T-helper 2 cell treated with Interferon-gamma antibody and Interleukin-4, amounts not matched to agents 5 μg/mL and 100 μg/mL, for 36 hours (primary cell): Measurements from ENCODE around the gene CPZ.

Source experiments
- DNase-seq: peaks from one replicate; pipeline ENCODE4 v3.0.0; 2021; ENCODE audit warnings: low spot score
- H3K27ac Mint-ChIP-seq: one replicate; pipeline ENCODE4 v1.8.0; 2021; ENCODE audit warnings: mild to moderate bottlenecking, mixed read lengths
- H3K27me3 Mint-ChIP-seq: one replicate; pipeline ENCODE4 v1.8.0; 2021; ENCODE audit warnings: low read depth, mixed read lengths
- H3K36me3 Mint-ChIP-seq: one replicate; pipeline ENCODE4 v1.8.0; 2021; ENCODE audit warnings: low read depth, mixed read lengths
- H3K4me1 Mint-ChIP-seq: one replicate; pipeline ENCODE4 v1.8.0; 2021; ENCODE audit warnings: low read depth, mixed read lengths
- H3K4me3 Mint-ChIP-seq: one replicate; pipeline ENCODE4 v1.8.0; 2022; ENCODE audit warnings: mild to moderate bottlenecking, moderate library complexity, mixed read lengths
- H3K9me3 Mint-ChIP-seq: one replicate; pipeline ENCODE4 v1.8.0; 2021; ENCODE audit warnings: mixed read lengths

Gene CPZ

DNA sequence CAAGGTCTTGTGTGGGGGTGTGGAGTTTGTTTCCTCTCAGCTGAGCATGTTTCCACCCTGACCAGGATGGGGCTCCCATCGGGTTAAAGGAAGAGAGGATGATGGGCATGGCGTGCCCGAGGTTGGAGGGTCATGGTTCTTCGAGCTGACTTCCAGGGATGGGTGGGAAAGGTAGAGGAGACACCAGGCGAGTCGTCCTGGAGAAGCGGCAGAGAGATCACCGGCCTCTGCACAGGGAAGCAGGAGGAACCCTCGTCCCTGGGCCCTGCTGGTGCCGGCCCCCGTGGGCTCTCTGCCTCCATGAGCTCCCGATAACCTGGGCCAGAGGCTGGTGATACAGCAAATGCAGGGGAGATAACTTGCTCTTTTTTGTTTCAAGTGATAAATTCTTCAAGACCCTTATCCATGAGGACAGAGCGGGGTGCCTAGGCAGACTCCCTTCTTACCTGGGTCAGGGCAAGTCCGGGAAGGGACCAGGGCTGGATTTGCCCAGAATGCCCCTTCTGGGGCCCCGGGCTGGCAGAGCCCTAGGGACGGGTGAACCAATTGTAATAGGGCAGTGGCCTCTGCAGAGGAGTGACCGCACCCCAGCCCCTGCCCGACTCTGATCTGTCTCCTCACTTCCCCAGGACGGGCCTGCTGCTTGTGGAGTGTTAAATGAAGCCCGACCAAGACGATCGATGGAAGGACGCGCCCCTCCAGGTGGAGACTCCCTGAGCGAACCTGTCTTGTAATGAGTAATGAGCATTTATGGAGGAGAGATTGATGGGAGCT is 63.0 kb downstream of the CPZ start:
- no peak for DNase-seq
- H3K27me3 Mint-ChIP-seq: no peaks in the 10 kb centered on the region
- H3K4me3 Mint-ChIP-seq: no peak overlapping the region
- H3K36me3 Mint-ChIP-seq: no peaks in the 10 kb centered on the region
- H3K4me1 Mint-ChIP-seq: no peaks in the 10 kb centered on the region
- peaks cover 6% of the 10 kb centered on the region for H3K9me3 Mint-ChIP-seq
- no peak overlapping the region for H3K27ac Mint-ChIP-seq

- H3K4me1 Mint-ChIP-seq: no peaks in the 10 kb centered on the region
Measured at GRCh38 chr4:8656185-8656517, 63.6 kb downstream of the CPZ start.

DNA sequence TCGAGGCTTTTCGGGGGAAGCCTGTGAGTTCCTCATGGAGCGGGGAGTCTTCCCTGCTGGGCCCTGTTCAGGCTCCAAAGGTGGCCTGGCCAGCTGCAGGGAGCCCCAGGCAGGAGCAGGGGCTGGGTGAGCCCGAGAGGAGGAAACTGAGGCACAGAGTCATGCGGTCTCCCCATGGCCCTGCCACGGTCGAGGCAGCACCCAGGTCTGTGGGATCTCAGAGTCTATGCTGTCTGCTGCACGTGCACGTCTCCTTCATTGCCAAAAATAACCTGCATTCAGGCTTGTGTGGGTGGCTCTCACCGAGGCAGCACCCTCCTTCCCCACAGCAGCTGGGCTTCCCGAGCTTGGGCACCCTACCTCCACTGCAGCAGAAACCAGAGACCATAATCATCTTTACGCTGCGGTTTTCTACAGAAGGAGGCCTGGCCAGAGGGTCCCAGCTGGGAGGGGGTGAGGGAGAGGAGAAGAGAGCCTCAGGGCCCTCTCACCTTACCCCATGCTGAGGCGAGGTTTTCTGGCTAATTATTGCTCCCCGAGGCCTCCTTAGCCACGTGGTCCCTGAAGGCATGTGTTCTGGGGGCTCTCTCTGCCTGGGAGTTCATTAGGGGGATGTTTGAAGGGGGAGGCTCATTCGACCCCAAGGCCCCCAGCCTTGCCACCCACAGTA is 64.3 kb downstream of the CPZ start:
- Mint-ChIP-seq H3K27ac (no peak overlapping the region), H3K4me1 (no peaks in the 10 kb centered on the region), H3K4me3 (no peak overlapping the region), H3K9me3 (peaks cover 6% of the 10 kb centered on the region), H3K36me3 (no peaks in the 10 kb centered on the region), H3K27me3 (no peaks in the 10 kb centered on the region)
- no peak for DNase-seq

More at GRCh38 chr4:8656185-8656517, 63.6 kb downstream of the CPZ start:
- H3K27me3 Mint-ChIP-seq: no peaks in the 10 kb centered on the region
- H3K27ac Mint-ChIP-seq: no peak overlapping the region
- peaks cover 6% of the 10 kb centered on the region for H3K9me3 Mint-ChIP-seq
- H3K36me3 Mint-ChIP-seq: no peaks in the 10 kb centered on the region
- DNase-seq: no peak
- H3K4me3 Mint-ChIP-seq: no peak overlapping the region

DNA sequence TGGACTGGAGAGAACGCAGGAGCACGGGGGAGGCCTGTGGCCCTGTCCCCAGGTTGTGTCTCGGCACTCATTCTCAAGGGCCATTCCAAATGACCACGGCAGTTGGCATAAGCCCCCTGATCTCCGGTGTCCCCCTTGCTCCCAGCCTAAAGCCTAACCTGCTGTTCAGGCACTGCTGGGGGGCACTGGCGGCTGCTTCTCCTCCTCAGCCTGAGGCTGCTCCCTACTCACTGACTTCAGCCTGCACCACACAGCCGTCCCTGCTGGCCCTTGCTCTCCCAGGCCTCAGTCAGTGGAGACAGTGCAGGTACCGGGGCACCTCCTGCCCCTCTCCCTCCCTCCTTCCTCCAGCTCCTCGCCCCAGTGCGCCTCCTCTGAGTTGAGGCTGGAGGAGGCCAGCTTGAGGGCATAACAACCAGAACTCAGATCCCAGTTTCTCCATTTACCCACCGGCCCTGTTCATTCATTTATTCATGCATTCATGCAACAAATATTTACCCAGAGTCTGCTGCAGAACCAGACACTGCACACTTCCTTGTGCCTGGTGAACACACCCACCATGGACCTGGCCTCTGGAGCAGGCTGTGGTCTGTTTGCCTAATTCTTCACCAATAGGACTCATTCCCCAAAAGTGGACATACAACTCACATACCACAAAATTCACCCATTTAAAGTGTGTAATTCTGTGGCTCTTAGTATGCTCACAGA is 65.0 kb downstream of the CPZ start:
- no peaks in the 10 kb centered on the region for H3K36me3 Mint-ChIP-seq
- no peaks in the 10 kb centered on the region for H3K4me1 Mint-ChIP-seq
- no peak for DNase-seq
- no peaks in the 10 kb centered on the region for H3K27me3 Mint-ChIP-seq
- H3K27ac Mint-ChIP-seq: no peak overlapping the region
- H3K4me3 Mint-ChIP-seq: no peak overlapping the region
- peaks cover 6% of the 10 kb centered on the region for H3K9me3 Mint-ChIP-seq

DNA sequence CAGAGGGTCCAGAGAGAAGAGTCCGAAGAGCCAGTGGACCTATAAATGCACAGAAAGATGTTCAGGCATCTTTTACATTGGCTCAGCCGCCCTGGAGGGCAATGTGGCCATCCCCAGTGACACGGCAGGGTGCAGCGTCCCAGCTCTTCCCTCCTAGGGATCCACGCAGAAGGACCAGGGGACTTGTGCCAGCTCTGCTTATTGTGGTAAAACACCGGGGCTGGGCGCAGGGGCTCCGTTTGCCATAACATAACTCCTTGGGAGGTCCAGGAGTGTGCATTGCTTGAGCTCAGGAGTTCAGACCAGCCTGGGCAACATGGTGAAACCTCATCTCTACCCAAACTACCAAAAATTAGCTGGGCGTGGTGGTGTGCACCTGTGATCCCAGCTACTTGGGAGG is 70.2 kb downstream of the CPZ start:
- no peak overlapping the region for H3K4me3 Mint-ChIP-seq
- DNase-seq: no peak
- H3K4me1 Mint-ChIP-seq: no peaks in the 10 kb centered on the region
- H3K27ac Mint-ChIP-seq: no peak overlapping the region
- H3K9me3 Mint-ChIP-seq: no peaks in the 10 kb centered on the region
- no peaks in the 10 kb centered on the region for H3K27me3 Mint-ChIP-seq
- no peaks in the 10 kb centered on the region for H3K36me3 Mint-ChIP-seq

- no peaks in the 10 kb centered on the region for H3K27me3 Mint-ChIP-seq
- no peak for DNase-seq
- no peaks in the 10 kb centered on the region for H3K9me3 Mint-ChIP-seq
- no peak overlapping the region for H3K27ac Mint-ChIP-seq
- no peaks in the 10 kb centered on the region for H3K36me3 Mint-ChIP-seq
- H3K4me1 Mint-ChIP-seq: no peaks in the 10 kb centered on the region
- H3K4me3 Mint-ChIP-seq: no peak overlapping the region
Measured at GRCh38 chr4:8664031-8664805, 71.7 kb downstream of the CPZ start.

GRCh38 chr4:8664976-8665375 is 72.4 kb downstream of the CPZ start:
- Mint-ChIP-seq H3K4me3 (no peak overlapping the region), H3K27me3 (no peaks in the 10 kb centered on the region), H3K4me1 (no peaks in the 10 kb centered on the region), H3K36me3 (no peaks in the 10 kb centered on the region), H3K9me3 (no peaks in the 10 kb centered on the region), H3K27ac (no peak overlapping the region)
- no peak for DNase-seq

GRCh38 chr4:8665406-8666360 is 73.1 kb downstream of the CPZ start:
- H3K4me3 Mint-ChIP-seq: no peak overlapping the region
- H3K27ac Mint-ChIP-seq: no peak overlapping the region
- no peaks in the 10 kb centered on the region for H3K36me3 Mint-ChIP-seq
- H3K9me3 Mint-ChIP-seq: no peaks in the 10 kb centered on the region
- no peak for DNase-seq
- no peaks in the 10 kb centered on the region for H3K4me1 Mint-ChIP-seq
- H3K27me3 Mint-ChIP-seq: no peaks in the 10 kb centered on the region

DNA sequence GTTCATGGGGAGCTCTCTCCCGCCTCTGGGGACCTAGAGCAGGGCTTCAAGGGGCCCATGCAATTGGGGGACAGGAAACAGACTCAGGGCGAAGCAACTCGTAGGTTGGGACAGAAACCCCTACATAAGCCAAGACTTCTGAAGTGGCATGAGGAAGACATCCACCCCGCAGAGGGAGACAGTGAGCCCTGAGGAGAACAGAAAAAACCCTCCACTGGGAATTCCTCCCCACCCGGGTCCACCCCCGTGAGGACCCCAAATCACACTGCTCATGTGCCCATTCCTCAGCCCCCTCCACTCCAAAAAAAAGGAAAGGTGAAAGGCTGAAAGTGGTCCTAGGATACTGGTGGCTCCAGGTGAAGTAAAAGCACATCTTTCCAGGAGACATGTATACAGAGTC is 74.0 kb downstream of the CPZ start:
- no peak for DNase-seq
- H3K27me3 Mint-ChIP-seq: no peaks in the 10 kb centered on the region
- H3K27ac Mint-ChIP-seq: no peak overlapping the region
- no peaks in the 10 kb centered on the region for H3K36me3 Mint-ChIP-seq
- no peaks in the 10 kb centered on the region for H3K4me1 Mint-ChIP-seq
- H3K9me3 Mint-ChIP-seq: no peaks in the 10 kb centered on the region
- no peak overlapping the region for H3K4me3 Mint-ChIP-seq
